WERI-Rb-1 (cell line): ENCODE data around the gene KBTBD6.
"Not testable (repeated sequence)": the region's sequence is repeated elsewhere in the genome, so short reads cannot be mapped to it uniquely, and the experiment has no call there.

Experiments used
- DNase-seq: peaks from one replicate; pipeline ENCODE4 v3.0.0-alpha.2; 2020
- H3K27ac ChIP-seq: fragments of 250-450 bp; sonication (Bioruptor Pico); 2 replicates; pipeline ENCODE4 v1.5.1; 2020; ENCODE audit warnings: mild to moderate bottlenecking, moderate library complexity
- H3K27me3 ChIP-seq: fragments of 250-450 bp; sonication (Bioruptor Pico); 2 replicates; pipeline ENCODE4 v1.5.1; 2021; ENCODE audit warnings: mild to moderate bottlenecking, low read depth, moderate library complexity; ENCODE audit not compliant: insufficient read depth, severe bottlenecking
- H3K36me3 ChIP-seq: fragments of 250-450 bp; sonication (Bioruptor Pico); 2 replicates; pipeline ENCODE4 v1.5.1; 2020; ENCODE audit warnings: mild to moderate bottlenecking, moderate library complexity
- H3K4me3 ChIP-seq: 2 replicates; pipeline ENCODE4 v1.5.1; 2011; ENCODE audit warnings: low read depth, mild to moderate bottlenecking, control low read depth, low read length
- H3K9me3 ChIP-seq: fragments of 250-450 bp; sonication (Bioruptor Pico); 2 replicates; pipeline ENCODE4 v1.5.1; 2021; ENCODE audit warnings: mild to moderate bottlenecking, moderate library complexity; ENCODE audit not compliant: severe bottlenecking
- TF ChIP-seq, protein P1 (sequence below): IDR thresholded peaks from 2 replicates; pipeline ENCODE4 v1.5.1; 2011; ENCODE audit warnings: low read depth, mild to moderate bottlenecking, control low read depth, inconsistent platforms, low read length

The KBTBD6 gene, protein sequence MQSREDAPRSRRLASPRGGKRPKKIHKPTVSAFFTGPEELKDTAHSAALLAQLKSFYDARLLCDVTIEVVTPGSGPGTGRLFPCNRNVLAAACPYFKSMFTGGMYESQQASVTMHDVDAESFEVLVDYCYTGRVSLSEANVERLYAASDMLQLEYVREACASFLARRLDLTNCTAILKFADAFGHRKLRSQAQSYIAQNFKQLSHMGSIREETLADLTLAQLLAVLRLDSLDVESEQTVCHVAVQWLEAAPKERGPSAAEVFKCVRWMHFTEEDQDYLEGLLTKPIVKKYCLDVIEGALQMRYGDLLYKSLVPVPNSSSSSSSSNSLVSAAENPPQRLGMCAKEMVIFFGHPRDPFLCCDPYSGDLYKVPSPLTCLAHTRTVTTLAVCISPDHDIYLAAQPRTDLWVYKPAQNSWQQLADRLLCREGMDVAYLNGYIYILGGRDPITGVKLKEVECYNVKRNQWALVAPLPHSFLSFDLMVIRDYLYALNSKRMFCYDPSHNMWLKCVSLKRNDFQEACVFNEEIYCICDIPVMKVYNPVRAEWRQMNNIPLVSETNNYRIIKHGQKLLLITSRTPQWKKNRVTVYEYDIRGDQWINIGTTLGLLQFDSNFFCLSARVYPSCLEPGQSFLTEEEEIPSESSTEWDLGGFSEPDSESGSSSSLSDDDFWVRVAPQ

DNA sequence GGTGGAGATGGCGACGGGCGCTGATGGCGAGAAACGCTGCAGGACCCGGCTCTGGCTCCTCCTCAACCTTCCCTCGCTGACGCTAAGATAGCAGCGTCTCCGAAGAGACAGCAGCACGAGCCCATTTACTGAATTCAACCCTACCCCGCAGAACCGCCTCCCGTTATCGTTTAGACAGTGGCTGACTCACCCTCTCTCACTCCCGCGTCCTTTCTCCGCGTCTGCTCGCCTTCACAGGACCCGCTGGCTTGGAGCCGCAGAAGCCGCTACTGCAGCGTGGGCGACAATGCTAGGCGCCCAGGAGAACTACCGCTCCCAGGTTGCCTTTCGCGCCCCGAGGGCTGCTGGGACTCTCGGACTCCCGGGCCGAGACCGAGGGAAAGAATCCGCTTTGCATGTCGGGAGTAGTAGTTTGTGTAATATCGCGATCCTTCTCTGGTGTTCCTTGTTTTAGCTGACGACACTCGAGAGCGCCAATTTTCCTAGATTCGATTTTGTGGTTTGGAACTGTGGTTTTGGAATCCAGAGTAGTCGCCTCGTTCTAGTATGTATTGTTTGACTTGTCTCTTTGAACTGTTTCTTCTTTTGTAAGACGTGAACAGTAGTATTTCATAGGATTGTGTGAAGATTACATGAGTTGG is at the start of gene KBTBD6:
KBTBD6 (minus strand) TSS at position 291 of the 641 bp plus-strand sequence. CDS start 291 bp downstream, outside the sequence.
- peak within 1 kb of the TSS; percentile 68 for H3K27ac ChIP-seq
- no peaks in the 10 kb centered on the region for H3K9me3 ChIP-seq
- TF ChIP-seq, protein P1, sequence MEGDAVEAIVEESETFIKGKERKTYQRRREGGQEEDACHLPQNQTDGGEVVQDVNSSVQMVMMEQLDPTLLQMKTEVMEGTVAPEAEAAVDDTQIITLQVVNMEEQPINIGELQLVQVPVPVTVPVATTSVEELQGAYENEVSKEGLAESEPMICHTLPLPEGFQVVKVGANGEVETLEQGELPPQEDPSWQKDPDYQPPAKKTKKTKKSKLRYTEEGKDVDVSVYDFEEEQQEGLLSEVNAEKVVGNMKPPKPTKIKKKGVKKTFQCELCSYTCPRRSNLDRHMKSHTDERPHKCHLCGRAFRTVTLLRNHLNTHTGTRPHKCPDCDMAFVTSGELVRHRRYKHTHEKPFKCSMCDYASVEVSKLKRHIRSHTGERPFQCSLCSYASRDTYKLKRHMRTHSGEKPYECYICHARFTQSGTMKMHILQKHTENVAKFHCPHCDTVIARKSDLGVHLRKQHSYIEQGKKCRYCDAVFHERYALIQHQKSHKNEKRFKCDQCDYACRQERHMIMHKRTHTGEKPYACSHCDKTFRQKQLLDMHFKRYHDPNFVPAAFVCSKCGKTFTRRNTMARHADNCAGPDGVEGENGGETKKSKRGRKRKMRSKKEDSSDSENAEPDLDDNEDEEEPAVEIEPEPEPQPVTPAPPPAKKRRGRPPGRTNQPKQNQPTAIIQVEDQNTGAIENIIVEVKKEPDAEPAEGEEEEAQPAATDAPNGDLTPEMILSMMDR, result no peak
- H3K27me3 ChIP-seq, result no peaks in the 10 kb centered on the region
- no peaks in the 10 kb centered on the region for H3K36me3 ChIP-seq
- H3K4me3 ChIP-seq, result peak within 1 kb of the TSS; percentile 72
- DNase-seq, result peak; percentile 88

DNA sequence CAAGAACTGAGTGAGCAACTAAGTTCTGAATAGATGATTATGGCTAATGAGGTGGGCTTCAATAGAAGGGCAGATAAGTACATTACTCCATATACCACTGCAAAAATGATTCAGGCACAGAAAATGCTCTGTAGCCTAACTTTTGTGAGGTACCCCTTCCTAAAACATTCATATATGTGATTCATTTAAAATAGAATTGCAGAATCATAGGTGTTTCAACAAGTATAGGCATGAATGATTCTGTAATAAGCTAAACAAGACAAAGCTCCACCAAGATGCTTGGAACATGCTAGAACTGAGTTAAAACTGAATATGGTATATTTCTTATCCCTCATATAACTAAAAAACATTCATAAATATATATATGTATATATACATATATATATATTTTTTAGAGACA is 49.6 kb upstream of the KBTBD6 start:
- TF ChIP-seq, protein P1, result no peak

DNA sequence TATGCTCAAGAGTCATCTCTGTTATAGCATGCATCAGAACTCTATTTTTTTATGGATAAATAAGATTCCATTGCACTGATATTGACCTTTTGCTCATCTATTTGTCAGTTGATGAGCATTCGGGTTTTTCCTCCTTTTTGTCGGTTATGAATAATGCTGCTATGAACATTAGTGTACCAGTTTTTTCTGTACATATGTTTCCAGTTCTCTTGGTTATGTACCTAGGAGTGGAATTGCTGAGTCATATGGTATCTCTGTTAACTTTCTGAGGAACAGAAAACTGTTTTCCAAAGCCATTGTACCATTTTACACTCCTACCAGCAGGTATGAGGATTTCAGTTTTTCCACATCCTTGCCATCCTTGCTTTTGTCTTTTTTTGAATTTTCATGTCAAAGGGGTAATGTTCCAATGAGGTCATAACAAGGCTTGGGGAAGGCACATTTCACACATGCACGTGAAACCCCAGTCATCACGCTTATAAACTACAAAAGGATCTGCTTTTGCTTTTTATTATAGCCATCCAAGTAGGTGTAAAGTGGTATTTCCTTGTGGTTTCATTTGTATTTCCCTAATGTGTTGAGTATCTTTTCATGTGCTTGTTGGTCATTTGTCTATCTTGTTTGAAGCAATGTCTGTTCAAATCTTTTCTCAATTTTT is 47.1 kb upstream of the KBTBD6 start:
- no peaks in the 10 kb centered on the region for H3K27me3 ChIP-seq
- TF ChIP-seq, protein P1, result no peak
- no peak for DNase-seq
- H3K27ac ChIP-seq, result no peak overlapping the region
- no peaks in the 10 kb centered on the region for H3K9me3 ChIP-seq
- no peak overlapping the region for H3K4me3 ChIP-seq
- H3K36me3 ChIP-seq, result no peaks in the 10 kb centered on the region

More for the DNA sequence above, 49.6 kb upstream of the KBTBD6 start:
- no peak overlapping the region for H3K4me3 ChIP-seq
- no peak for DNase-seq
- no peaks in the 10 kb centered on the region for H3K27me3 ChIP-seq
- no peak overlapping the region for H3K27ac ChIP-seq
- no peaks in the 10 kb centered on the region for H3K36me3 ChIP-seq
- H3K9me3 ChIP-seq, result no peaks in the 10 kb centered on the region

DNA sequence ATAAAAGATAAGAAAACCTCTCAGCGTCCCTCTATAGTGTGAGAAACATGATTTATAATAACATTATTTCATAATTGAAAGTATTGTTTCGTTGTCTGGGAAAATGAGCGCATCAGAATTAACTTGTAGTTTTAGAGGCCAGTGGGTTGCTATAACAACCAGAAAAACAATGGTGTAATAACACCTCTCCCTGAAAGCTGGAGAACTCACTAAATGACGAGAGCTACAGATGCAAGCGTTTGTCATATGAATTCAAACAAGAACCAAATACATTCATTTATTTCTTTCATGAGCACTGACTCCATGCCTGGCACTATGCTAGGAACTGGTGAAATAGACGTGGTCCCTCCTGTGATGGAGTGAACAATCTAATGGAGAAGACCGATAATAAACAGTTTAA is 45.4 kb upstream of the KBTBD6 start:
- Histone ChIP-seq H3K4me3 (no peak overlapping the region), H3K27me3 (no peaks in the 10 kb centered on the region), H3K36me3 (no peaks in the 10 kb centered on the region), H3K9me3 (no peaks in the 10 kb centered on the region), H3K27ac (no peak overlapping the region)
- TF ChIP-seq, protein P1, result no peak
- no peak for DNase-seq

DNA sequence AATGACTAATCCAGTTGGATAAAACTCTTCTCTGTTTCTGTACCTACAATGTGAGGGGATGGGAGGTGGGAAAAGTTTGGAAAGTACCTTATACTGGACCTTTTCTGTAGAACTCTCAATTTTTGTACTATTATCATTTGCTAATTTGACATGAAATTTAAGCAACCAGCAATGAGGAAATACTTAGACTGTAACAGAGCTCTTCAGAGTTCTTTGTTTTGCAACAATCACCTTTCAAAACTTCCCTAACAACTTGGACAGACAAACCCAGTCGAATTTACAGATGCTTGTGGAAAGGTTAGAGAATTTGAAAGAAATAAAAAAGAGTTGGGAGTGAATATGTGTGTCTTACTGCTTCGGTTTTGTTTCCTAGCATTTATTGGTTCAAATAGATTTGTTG is 45.0 kb upstream of the KBTBD6 start:
- no peaks in the 10 kb centered on the region for H3K27me3 ChIP-seq
- DNase-seq, result no peak
- H3K9me3 ChIP-seq, result no peaks in the 10 kb centered on the region
- TF ChIP-seq, protein P1, result no peak
- no peak overlapping the region for H3K27ac ChIP-seq
- H3K4me3 ChIP-seq, result no peak overlapping the region
- H3K36me3 ChIP-seq, result no peaks in the 10 kb centered on the region

DNA sequence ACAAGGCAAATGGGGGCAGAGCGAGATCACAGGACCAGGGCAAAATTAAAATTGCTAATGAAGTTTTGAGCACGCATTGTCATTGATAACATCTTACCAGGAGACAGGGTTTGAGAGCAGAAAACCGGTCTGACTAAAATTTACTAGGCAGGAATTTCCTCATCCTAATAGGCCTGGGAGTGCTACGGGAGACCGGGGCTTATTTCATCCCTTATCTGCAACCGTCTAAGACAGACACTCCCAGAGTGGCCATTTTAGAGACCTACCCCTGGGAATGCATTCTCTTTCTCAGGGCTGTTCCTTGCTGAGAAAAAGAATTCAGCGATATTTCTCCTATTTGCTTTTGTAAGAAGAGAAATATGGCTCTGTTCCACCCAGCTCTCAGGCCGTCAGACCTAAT is 43.0 kb upstream of the KBTBD6 start:
- H3K27me3 ChIP-seq, H3K27ac ChIP-seq, H3K36me3 ChIP-seq, H3K9me3 ChIP-seq, H3K4me3 ChIP-seq, DNase-seq: not testable (repeated sequence)
